Neural progenitor cell (in vitro differentiated cells): ENCODE results near the gene MYL4. TPM values are rescaled to one million over a fixed set of nuclear protein-coding genes. Genes with fewer than 3 reads are reported as not detected.
"Not testable (repeated sequence)": the region's sequence is repeated elsewhere in the genome, so short reads cannot be mapped to it uniquely, and the experiment has no call there.

ENCODE experiments used
- DNase-seq: peaks from one replicate; pipeline ENCODE4 v3.0.0-alpha.2; 2016; ENCODE audit warnings: low spot score
- H2AFZ ChIP-seq: fragments of 200-600 bp; sonication (generic); replicated peaks from 2 replicates; pipeline ENCODE4 v1.6.1; 2016; ENCODE audit warnings: antibody characterized with exemption
- H3F3A ChIP-seq: fragments of 200-600 bp; sonication (generic); 2 replicates; pipeline ENCODE4 v1.6.1; 2016; ENCODE audit warnings: antibody characterized with exemption, low read depth
- H3K27ac ChIP-seq: fragments of 200-600 bp; sonication (generic); 2 replicates; pipeline ENCODE4 v1.5.1; 2016; ENCODE audit warnings: mild to moderate bottlenecking
- H3K27me3 ChIP-seq: fragments of 200-600 bp; sonication (generic); 2 replicates; pipeline ENCODE4 v1.6.1; 2016; ENCODE audit warnings: mild to moderate bottlenecking, moderate library complexity
- H3K36me3 ChIP-seq: fragments of 200-600 bp; sonication (generic); 2 replicates; pipeline ENCODE4 v1.5.1; 2016
- H3K4me1 ChIP-seq: fragments of 200-600 bp; sonication (generic); 2 replicates; pipeline ENCODE4 v1.6.1; 2016; ENCODE audit warnings: mixed run types
- H3K4me2 ChIP-seq: fragments of 200-600 bp; sonication (generic); 2 replicates; pipeline ENCODE4 v1.6.1; 2016
- H3K4me3 ChIP-seq: fragments of 200-600 bp; sonication (generic); 2 replicates; pipeline ENCODE4 v1.5.1; 2016
- H3K79me2 ChIP-seq: fragments of 200-600 bp; sonication (generic); 2 replicates; pipeline ENCODE4 v1.6.1; 2016; ENCODE audit warnings: low read depth
- H3K9ac ChIP-seq: fragments of 200-600 bp; sonication (generic); 2 replicates; pipeline ENCODE4 v1.6.1; 2016
- H3K9me3 ChIP-seq: fragments of 200-600 bp; sonication (generic); 2 replicates; pipeline ENCODE4 v1.5.1; 2016; ENCODE audit warnings: low read depth
- H4K20me1 ChIP-seq: fragments of 200-600 bp; sonication (generic); 2 replicates; pipeline ENCODE4 v1.6.1; 2016; ENCODE audit warnings: low read depth
- H3K27ac Mint-ChIP-seq: 3 replicates; pipeline ENCODE4 v1.8.0; 2021; ENCODE audit warnings: mixed read lengths
- H3K27me3 Mint-ChIP-seq: 2 replicates; pipeline ENCODE4 v1.8.0; 2022; ENCODE audit warnings: low read depth, mild to moderate bottlenecking, inconsistent platforms, moderate library complexity, mixed read lengths; ENCODE audit not compliant: insufficient read depth
- H3K36me3 Mint-ChIP-seq: 3 replicates; pipeline ENCODE4 v1.8.0; 2021; ENCODE audit warnings: mixed read lengths
- H3K4me1 Mint-ChIP-seq: 3 replicates; pipeline ENCODE4 v1.8.0; 2021; ENCODE audit warnings: mixed read lengths
- H3K4me3 Mint-ChIP-seq: 3 replicates; pipeline ENCODE4 v1.8.0; 2021; ENCODE audit warnings: mild to moderate bottlenecking, moderate library complexity, mixed read lengths
- H3K9me3 Mint-ChIP-seq: 3 replicates; pipeline ENCODE4 v1.8.0; 2020; ENCODE audit warnings: mixed read lengths
- EZH2 ChIP-seq: fragments of 200-600 bp; sonication (generic); IDR thresholded peaks from 2 replicates; pipeline ENCODE4 v1.6.1; 2017; ENCODE audit warnings: antibody characterized with exemption, mild to moderate bottlenecking, moderate library complexity
- EZH2phosphoT487 ChIP-seq: fragments of 200-600 bp; sonication (generic); IDR thresholded peaks from 2 replicates; pipeline ENCODE4 v1.6.1; 2017; ENCODE audit warnings: antibody characterized with exemption
- total RNA-seq: library from RNA; depleted of rRNA; stranded (reverse); fragments of >200 nt; gene quantifications from 2 replicates; pipeline ENCODE4 v1.2.3, GENCODE V29; 2015; ENCODE audit warnings: low replicate concordance
- TF ChIP-seq, protein P1 (sequence below): fragments of 200-600 bp; sonication (generic); IDR thresholded peaks from 2 replicates; pipeline ENCODE4 v1.5.1; 2017; ENCODE audit warnings: antibody characterized with exemption, mild to moderate bottlenecking

The MYL4 gene
- total RNA-seq, 1 donor from 2014 or later, result 0.37 TPM

DNA sequence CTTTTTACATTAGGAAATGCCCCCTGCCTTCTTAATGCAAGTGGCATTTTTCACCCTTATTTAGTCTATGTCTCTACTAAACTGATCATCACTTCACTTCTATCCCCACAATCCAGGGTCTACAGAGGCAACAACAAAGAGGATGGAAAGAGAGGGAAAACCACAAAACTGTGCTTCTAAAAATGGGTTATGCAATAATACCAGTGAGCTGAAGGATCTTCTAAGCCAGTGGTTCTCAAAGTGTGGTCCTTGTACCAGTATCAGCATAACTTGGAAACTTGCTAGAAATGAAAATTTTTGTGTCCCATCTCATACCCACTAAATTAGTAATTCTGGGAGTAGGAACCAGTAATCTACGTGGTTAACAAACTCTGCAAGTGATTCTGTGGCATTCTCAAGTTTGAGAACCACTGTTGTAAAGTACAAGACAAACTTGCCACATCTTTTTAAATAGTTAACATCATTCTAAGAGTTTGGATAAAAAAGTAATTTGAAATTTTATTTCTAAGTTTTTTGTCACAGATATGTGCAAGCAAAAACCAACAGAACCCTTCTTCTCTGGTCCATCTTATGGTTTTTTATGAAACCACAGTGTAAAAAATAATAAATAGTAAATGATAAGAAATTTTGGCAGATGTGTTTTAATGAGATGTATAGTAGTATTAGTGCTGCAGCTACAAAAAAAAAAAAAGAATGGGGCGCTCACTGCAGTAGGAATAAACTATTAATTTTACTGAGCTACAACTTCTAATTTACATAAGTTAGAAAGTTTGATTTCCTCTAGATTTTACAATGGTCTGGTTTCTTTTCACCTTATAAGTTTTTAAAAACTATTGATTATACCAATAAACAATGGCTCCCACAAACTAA is 36.2 kb upstream of the MYL4 start:
- Mint-ChIP-seq H3K27ac (no peak overlapping the region), H3K4me1 (peaks cover 2% of the 10 kb centered on the region), H3K27me3 (no peaks in the 10 kb centered on the region), H3K9me3 (no peaks in the 10 kb centered on the region), H3K36me3 (peaks cover 21% of the 10 kb centered on the region), H3K4me3 (no peak overlapping the region)
- DNase-seq, result no peak
- H3K79me2 ChIP-seq, result peaks cover 87% of the 10 kb centered on the region
- peaks cover 12% of the 10 kb centered on the region for H3K36me3 ChIP-seq
- H3K9ac ChIP-seq, result no peak overlapping the region
- no peak overlapping the region for H3K27ac ChIP-seq
- H3K9me3 ChIP-seq, result no peaks in the 10 kb centered on the region
- no peaks in the 10 kb centered on the region for H3K4me1 ChIP-seq
- peaks cover 75% of the 10 kb centered on the region for H4K20me1 ChIP-seq
- H3F3A ChIP-seq, result no peaks in the 10 kb centered on the region
- no peaks in the 10 kb centered on the region for H3K27me3 ChIP-seq
- H3K4me3 ChIP-seq, result no peak overlapping the region
- no peak overlapping the region for H3K4me2 ChIP-seq
- H2AFZ ChIP-seq, result no peak overlapping the region
- no peak for TF ChIP-seq EZH2
- TF ChIP-seq, protein P1, sequence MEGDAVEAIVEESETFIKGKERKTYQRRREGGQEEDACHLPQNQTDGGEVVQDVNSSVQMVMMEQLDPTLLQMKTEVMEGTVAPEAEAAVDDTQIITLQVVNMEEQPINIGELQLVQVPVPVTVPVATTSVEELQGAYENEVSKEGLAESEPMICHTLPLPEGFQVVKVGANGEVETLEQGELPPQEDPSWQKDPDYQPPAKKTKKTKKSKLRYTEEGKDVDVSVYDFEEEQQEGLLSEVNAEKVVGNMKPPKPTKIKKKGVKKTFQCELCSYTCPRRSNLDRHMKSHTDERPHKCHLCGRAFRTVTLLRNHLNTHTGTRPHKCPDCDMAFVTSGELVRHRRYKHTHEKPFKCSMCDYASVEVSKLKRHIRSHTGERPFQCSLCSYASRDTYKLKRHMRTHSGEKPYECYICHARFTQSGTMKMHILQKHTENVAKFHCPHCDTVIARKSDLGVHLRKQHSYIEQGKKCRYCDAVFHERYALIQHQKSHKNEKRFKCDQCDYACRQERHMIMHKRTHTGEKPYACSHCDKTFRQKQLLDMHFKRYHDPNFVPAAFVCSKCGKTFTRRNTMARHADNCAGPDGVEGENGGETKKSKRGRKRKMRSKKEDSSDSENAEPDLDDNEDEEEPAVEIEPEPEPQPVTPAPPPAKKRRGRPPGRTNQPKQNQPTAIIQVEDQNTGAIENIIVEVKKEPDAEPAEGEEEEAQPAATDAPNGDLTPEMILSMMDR, result no peak

DNA sequence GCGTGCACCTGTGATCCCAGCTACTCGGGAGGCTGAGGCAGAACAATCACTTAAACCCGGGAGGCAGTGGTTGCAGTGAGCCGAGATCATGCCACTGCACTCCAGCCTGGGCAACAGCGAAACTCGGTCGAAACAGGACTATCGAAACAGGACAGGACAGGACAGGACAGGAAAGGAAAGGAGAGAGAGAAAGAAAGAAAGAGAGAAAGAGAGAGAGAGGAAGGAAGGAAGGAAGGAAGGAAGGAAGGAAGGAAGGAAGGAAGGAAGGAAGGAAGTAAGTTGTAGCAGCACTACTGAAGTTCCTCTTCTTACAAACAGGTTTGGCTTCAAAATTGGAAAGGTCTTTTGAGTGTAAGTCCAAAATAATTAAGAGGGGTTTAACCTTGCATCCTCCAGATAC is 34.3 kb upstream of the MYL4 start:
- H3K4me3 Mint-ChIP-seq, H3K9me3 ChIP-seq, DNase-seq, H2AFZ ChIP-seq, H3F3A ChIP-seq, H3K27ac ChIP-seq, H3K9ac ChIP-seq, H3K27me3 ChIP-seq, H3K4me2 ChIP-seq, H3K4me1 ChIP-seq, H3K4me3 ChIP-seq, H3K4me1 Mint-ChIP-seq, H3K27ac Mint-ChIP-seq, H3K9me3 Mint-ChIP-seq, H3K27me3 Mint-ChIP-seq: not testable (repeated sequence)
- peaks cover 15% of the 10 kb centered on the region for H3K36me3 Mint-ChIP-seq
- H3K36me3 ChIP-seq, result peaks cover 12% of the 10 kb centered on the region
- peaks cover 99% of the 10 kb centered on the region for H3K79me2 ChIP-seq
- H4K20me1 ChIP-seq, result peaks cover 91% of the 10 kb centered on the region

DNA sequence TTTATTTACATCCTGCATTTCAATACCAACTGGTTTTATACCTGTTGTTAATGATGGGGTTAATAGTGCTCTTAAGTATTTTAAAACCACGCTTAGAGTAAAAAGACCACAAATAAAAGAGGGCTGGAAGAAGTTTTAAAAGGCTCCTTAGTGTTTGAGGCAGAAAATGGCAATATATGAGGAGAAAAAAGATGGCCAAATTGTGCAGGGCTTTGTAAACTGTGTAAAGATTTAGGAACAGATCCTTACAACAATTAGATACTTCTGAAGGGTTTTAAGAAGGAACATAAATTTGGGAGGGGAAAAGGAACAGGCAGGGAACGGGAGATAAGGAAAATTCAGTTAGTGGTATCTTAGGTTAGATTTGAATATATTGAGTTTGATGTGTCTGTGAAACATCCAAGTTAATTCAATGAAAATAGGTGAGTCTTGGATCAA is 32.7 kb upstream of the MYL4 start:
- Histone ChIP-seq H4K20me1 (peaks cover 89% of the 10 kb centered on the region), H3K4me3 (no peak overlapping the region), H3K9me3 (no peaks in the 10 kb centered on the region), H2AFZ (no peak overlapping the region), H3K36me3 (peaks cover 15% of the 10 kb centered on the region), H3K4me2 (no peak overlapping the region), H3K9ac (no peak overlapping the region), H3K4me1 (no peaks in the 10 kb centered on the region), H3K27ac (no peak overlapping the region), H3K79me2 (peaks cover 96% of the 10 kb centered on the region), H3F3A (no peaks in the 10 kb centered on the region), H3K27me3 (no peaks in the 10 kb centered on the region)
- Mint-ChIP-seq H3K36me3 (peaks cover 19% of the 10 kb centered on the region), H3K27ac (no peak overlapping the region), H3K4me3 (no peak overlapping the region), H3K9me3 (no peaks in the 10 kb centered on the region), H3K4me1 (peaks cover 2% of the 10 kb centered on the region), H3K27me3 (no peaks in the 10 kb centered on the region)
- DNase-seq, result no peak
- TF ChIP-seq, protein P1, result no peak
- no peak for TF ChIP-seq EZH2phosphoT487
- TF ChIP-seq EZH2, result no peak

DNA sequence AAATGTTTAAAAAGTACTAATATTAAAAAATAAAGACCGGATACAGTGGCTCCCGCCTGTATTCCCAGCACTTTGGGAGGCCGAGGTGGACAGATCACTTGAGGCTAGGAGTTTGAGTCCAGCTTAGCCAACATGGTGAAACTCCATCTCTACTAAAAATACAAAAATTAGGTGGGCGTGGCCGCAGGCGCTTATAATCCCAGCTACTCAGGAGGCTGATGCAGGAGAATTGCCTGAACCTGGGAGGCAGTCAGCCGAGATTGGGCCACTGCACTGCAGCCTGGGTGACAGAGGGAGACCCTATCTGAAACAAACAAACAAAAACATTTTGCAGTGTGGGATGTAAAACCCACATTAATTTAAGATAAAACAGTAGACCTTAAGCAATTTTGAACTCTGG is 31.9 kb upstream of the MYL4 start:
- Mint-ChIP-seq H3K4me1 (peaks cover 2% of the 10 kb centered on the region), H3K9me3 (no peaks in the 10 kb centered on the region), H3K27ac (no peak overlapping the region), H3K4me3 (no peak overlapping the region), H3K27me3 (no peaks in the 10 kb centered on the region), H3K36me3 (peaks cover 19% of the 10 kb centered on the region)
- Histone ChIP-seq H3F3A (no peaks in the 10 kb centered on the region), H3K9me3 (no peaks in the 10 kb centered on the region), H3K9ac (no peak overlapping the region), H3K79me2 (peaks cover 96% of the 10 kb centered on the region), H3K4me3 (no peak overlapping the region), H2AFZ (no peak overlapping the region), H3K4me1 (no peaks in the 10 kb centered on the region), H3K27ac (no peak overlapping the region), H3K4me2 (no peak overlapping the region), H4K20me1 (peaks cover 89% of the 10 kb centered on the region), H3K27me3 (no peaks in the 10 kb centered on the region), H3K36me3 (peaks cover 16% of the 10 kb centered on the region)
- TF ChIP-seq, protein P1, result no peak
- TF ChIP-seq EZH2phosphoT487 (no peak), EZH2 (no peak)
- no peak for DNase-seq
